Measurements from ENCODE around the gene SLC22A23.

SLC22A23 gene

DNA sequence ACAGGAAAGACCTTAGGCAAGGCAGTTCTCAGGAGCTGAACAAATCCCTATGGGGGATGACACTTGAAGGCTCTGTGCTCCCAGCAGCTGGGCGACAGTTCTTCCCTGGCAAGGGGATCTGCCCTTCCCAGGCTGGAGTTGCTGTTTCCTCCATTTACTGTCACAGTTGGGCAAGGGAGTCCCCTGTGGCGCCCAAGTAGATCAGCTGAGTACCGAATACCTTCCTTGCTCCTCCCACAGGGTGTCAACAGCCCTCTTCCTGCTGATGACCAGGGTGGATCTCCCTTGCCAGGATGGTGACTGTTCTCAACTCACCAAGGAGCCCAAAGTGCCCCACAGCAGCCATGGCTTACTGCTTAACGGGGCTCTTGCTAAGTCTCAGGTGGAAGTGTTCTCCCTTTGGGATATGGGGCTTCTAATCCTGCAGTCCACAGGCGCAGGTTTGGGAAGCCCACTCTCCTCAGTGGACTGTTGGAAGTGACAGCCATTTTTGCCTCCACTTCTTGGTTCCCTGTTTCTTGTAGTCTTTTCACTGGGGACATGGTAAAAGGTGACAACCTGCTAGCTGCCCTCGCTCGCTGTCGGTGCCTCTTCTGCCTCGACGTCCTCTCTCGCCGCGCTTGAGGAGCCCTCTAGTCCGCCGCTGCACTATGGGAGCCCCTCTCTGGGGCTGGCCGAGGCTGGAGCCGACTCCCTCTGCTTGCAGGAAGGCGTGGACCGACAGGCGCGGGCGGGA, 203.8 kb downstream of the SLC22A23 start:
- no peaks in the 10 kb centered on the region for H3K9me3 ChIP-seq (ENCODE audit: severe bottlenecking)
- ATAC-seq (ENCODE audit: low read depth): no peak
- H3K36me3 ChIP-seq (ENCODE audit: low read depth): no peaks in the 10 kb centered on the region
- peaks cover 7% of the 10 kb centered on the region for H3K4me1 ChIP-seq (ENCODE audit: insufficient read depth, poor library complexity, severe bottlenecking)
- TF ChIP-seq, protein P1, sequence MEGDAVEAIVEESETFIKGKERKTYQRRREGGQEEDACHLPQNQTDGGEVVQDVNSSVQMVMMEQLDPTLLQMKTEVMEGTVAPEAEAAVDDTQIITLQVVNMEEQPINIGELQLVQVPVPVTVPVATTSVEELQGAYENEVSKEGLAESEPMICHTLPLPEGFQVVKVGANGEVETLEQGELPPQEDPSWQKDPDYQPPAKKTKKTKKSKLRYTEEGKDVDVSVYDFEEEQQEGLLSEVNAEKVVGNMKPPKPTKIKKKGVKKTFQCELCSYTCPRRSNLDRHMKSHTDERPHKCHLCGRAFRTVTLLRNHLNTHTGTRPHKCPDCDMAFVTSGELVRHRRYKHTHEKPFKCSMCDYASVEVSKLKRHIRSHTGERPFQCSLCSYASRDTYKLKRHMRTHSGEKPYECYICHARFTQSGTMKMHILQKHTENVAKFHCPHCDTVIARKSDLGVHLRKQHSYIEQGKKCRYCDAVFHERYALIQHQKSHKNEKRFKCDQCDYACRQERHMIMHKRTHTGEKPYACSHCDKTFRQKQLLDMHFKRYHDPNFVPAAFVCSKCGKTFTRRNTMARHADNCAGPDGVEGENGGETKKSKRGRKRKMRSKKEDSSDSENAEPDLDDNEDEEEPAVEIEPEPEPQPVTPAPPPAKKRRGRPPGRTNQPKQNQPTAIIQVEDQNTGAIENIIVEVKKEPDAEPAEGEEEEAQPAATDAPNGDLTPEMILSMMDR (IDR thresholded peaks at IDR 0.05; ENCODE audit: poor library complexity, severe bottlenecking): no peak
- no peak overlapping the region for H3K4me3 ChIP-seq (ENCODE audit: severe bottlenecking)
- no peaks in the 10 kb centered on the region for H3K27me3 ChIP-seq (ENCODE audit: insufficient read depth, poor library complexity, severe bottlenecking)
- no peak for DNase-seq (ENCODE audit: low spot score)
- no peak overlapping the region for H3K27ac ChIP-seq (ENCODE audit: poor library complexity, severe bottlenecking)

DNA sequence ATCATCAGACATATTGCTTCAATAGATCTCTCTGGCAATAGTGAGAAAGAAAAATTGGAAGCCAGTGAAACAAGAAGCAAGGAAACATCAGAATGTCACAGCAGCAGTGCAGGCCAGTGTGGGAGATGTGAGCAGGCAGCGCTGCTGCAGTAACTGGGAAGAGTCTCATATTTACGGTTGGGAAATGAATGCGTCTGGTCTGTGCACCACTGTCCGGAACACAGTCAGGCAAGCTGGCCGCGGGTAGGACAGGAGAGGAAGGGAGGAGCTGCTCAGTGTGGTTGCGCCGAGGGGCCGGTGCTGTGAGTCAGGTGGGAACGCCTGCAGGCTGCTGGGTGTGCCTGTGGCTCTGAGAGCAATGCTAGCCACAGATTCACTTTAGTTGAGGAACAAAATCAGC, 204.5 kb downstream of the SLC22A23 start:
- Histone ChIP-seq H3K9me3 (ENCODE audit: severe bottlenecking) (no peaks in the 10 kb centered on the region), H3K27ac (ENCODE audit: poor library complexity, severe bottlenecking) (no peak overlapping the region), H3K27me3 (ENCODE audit: insufficient read depth, poor library complexity, severe bottlenecking) (no peaks in the 10 kb centered on the region), H3K4me3 (ENCODE audit: severe bottlenecking) (no peak overlapping the region), H3K36me3 (ENCODE audit: low read depth) (no peaks in the 10 kb centered on the region), H3K4me1 (ENCODE audit: insufficient read depth, poor library complexity, severe bottlenecking) (peaks cover 10% of the 10 kb centered on the region)
- ATAC-seq (ENCODE audit: low read depth) (peak; percentile 63), DNase-seq (ENCODE audit: low spot score) (no peak)
- TF ChIP-seq, protein P1 (IDR thresholded peaks at IDR 0.05; ENCODE audit: poor library complexity, severe bottlenecking): no peak

DNA sequence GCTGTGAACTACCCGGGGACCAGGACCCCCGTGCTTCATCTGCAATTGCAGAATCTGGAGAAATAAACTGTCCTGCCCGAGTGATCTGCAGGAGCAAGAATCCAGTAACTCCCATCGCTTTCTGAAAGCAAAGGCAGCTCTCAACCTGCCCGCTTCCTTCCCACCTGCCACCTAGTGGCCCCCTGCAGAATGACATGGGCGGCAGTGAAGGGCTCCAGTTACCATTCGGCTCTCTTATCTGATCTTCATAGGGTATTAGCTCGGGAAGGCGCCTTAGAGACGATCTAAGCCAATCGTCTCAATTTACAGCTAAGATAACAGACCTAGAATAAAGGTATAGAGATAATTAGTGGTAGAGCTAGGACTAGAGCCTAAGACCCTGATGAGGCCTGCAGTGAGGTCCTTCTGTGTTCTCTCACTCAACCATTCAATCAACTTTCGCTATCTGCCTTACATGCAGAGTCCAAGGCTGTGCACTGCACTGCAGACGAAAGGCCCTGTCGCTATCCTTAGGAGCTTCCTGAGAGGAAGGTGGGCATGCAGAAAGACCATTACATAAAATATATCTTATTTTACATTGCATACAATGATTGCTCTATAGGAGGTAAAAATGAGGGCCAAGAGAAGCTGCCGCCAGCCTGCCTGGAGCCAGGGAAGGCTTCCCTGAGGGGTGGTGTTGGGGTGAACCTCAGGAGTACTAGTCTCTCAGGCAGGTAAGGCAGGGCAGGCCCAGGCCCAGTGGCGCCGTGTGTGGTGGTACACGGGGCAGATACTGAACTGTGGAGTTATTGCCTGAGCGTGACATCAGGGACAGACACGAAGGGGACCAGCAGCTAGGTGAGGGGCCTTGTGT, 205.2 kb downstream of the SLC22A23 start:
- Histone ChIP-seq H3K4me3 (ENCODE audit: severe bottlenecking) (no peak overlapping the region), H3K36me3 (ENCODE audit: low read depth) (no peaks in the 10 kb centered on the region), H3K27ac (ENCODE audit: poor library complexity, severe bottlenecking) (no peak overlapping the region), H3K4me1 (ENCODE audit: insufficient read depth, poor library complexity, severe bottlenecking) (peaks cover 10% of the 10 kb centered on the region), H3K9me3 (ENCODE audit: severe bottlenecking) (no peaks in the 10 kb centered on the region), H3K27me3 (ENCODE audit: insufficient read depth, poor library complexity, severe bottlenecking) (no peaks in the 10 kb centered on the region)
- ATAC-seq (ENCODE audit: low read depth) (peak; percentile 88), DNase-seq (ENCODE audit: low spot score) (no peak)
- TF ChIP-seq, protein P1 (IDR thresholded peaks at IDR 0.05; ENCODE audit: poor library complexity, severe bottlenecking): peak; percentile 92

DNA sequence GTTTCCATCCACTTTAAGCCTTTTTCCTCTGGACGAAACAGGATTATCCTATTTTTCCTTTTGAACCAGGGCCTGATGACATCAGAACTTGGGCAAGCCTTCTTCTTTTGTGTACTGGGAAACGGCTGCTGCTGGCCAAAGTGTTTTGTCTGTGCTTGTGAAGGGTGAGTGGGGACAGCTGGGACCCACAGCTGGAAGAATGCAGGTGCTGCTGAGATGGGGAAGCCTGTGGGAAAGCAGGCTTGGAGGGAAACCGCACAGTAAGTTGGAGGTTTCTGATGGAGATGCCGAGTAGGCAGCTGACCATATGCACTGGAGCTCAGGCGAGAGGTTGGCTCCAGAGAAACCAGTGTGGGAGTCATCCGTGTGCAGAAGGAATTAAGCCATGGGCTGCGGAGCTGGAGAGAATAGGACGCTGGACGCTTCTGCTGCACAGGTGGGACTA, 206.6 kb downstream of the SLC22A23 start:
- H3K27ac ChIP-seq (ENCODE audit: poor library complexity, severe bottlenecking): no peak overlapping the region
- peaks cover 10% of the 10 kb centered on the region for H3K4me1 ChIP-seq (ENCODE audit: insufficient read depth, poor library complexity, severe bottlenecking)
- no peak for ATAC-seq (ENCODE audit: low read depth)
- no peaks in the 10 kb centered on the region for H3K36me3 ChIP-seq (ENCODE audit: low read depth)
- H3K9me3 ChIP-seq (ENCODE audit: severe bottlenecking): no peaks in the 10 kb centered on the region
- H3K27me3 ChIP-seq (ENCODE audit: insufficient read depth, poor library complexity, severe bottlenecking): no peaks in the 10 kb centered on the region
- no peak for DNase-seq (ENCODE audit: low spot score)
- TF ChIP-seq, protein P1 (IDR thresholded peaks at IDR 0.05; ENCODE audit: poor library complexity, severe bottlenecking): no peak
- no peak overlapping the region for H3K4me3 ChIP-seq (ENCODE audit: severe bottlenecking)

Measured in RWPE2 (cell line).